Breast epithelium (tissue), 3 donors: ENCODE results near the gene HIGD1A.
"Not testable (repeated sequence)": the region's sequence is repeated elsewhere in the genome, so short reads cannot be mapped to it uniquely, and the experiment has no call there.

Source experiments
- POLR2A ChIP-seq: fragments of 450-650 bp; IDR thresholded peaks from one replicate; pipeline ENCODE4 v1.6.1; 2016; ENCODE audit warnings: antibody characterized with exemption, mild to moderate bottlenecking, moderate library complexity
- POLR2AphosphoS5 ChIP-seq, 3 donors: sonication (generic); formaldehyde crosslinking; IDR thresholded peaks; one replicate each; pipeline ENCODE4 v1.6.1; 2017; ENCODE audit warnings: antibody characterized with exemption in 3 of 3
- TF ChIP-seq, protein P1 (sequence below), 3 donors: fragments of 450-650 bp; IDR thresholded peaks; one replicate each; pipeline ENCODE4 v1.5.1; 2016 to 2017; ENCODE audit warnings: antibody characterized with exemption in 3 of 3, mild to moderate bottlenecking in 3 of 3, moderate library complexity in 3 of 3

DNA sequence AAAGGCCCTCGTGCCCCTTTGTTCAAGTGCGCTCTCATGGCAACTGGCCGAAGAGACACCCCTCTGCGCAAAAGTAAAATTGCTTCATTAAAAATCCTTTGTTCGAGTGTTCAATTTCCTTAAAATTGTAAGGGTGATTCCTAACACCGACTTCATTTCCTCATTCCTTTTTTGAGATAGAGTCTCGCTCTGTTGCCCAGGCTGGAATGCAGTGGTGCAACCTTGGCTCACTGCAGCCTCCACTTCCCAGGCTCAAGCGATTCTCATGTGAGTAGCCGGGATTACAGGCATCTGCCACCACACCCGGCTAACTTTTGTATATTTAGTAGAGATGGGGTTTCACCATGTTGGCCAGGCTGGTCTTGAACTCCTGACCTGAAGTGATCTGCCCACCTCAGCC lies 6.4 kb upstream of the HIGD1A start:
- TF ChIP-seq, protein P1, sequence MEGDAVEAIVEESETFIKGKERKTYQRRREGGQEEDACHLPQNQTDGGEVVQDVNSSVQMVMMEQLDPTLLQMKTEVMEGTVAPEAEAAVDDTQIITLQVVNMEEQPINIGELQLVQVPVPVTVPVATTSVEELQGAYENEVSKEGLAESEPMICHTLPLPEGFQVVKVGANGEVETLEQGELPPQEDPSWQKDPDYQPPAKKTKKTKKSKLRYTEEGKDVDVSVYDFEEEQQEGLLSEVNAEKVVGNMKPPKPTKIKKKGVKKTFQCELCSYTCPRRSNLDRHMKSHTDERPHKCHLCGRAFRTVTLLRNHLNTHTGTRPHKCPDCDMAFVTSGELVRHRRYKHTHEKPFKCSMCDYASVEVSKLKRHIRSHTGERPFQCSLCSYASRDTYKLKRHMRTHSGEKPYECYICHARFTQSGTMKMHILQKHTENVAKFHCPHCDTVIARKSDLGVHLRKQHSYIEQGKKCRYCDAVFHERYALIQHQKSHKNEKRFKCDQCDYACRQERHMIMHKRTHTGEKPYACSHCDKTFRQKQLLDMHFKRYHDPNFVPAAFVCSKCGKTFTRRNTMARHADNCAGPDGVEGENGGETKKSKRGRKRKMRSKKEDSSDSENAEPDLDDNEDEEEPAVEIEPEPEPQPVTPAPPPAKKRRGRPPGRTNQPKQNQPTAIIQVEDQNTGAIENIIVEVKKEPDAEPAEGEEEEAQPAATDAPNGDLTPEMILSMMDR (IDR thresholded peaks at IDR 0.05), result not testable (repeated sequence)
- not testable (repeated sequence) for TF ChIP-seq POLR2A; POLR2AphosphoS5 (IDR thresholded peaks at IDR 0.05)
